ENCODE data around the gene PHGDH. TPM values are rescaled to one million over a fixed set of nuclear protein-coding genes. Genes with fewer than 3 reads are reported as not detected.

The PHGDH gene
- total and polyA plus RNA-seq, 2 of the 13 experiments (the other 11 are each of a cell fraction or from before 2014, with no cell fraction given): 95.8 to 133 TPM

GRCh38 chr1:119729044-119729443 lies 17.3 kb downstream of the PHGDH start (continued):
- no peak for TF ChIP-seq DZIP1 (CRISPR knock-in tag; IDR thresholded peaks at IDR 0.05)
- no peak for TF ChIP-seq FOXA1 (IDR thresholded peaks at IDR 0.05)
- TF ChIP-seq FOXA1 (CRISPR knock-in tag; IDR thresholded peaks at IDR 0.05): peak; percentile 46; the same call in 1 of the 2 replicates
- peak; percentile 65; the same call in 1 of the 2 replicates for TF ChIP-seq HMG20A (CRISPR knock-in tag; IDR thresholded peaks at IDR 0.05; ENCODE audit: borderline replicate concordance)
- 0 out of 2 replicates have a peak, but pooled peaks have one; percentile 19 for TF ChIP-seq TRIM24 (CRISPR knock-in tag; IDR thresholded peaks at IDR 0.05)
- no peak for TF ChIP-seq TCF12 (IDR thresholded peaks at IDR 0.05)
- TF ChIP-seq TCF12 (CRISPR knock-in tag; IDR thresholded peaks at IDR 0.05): 0 out of 2 replicates have a peak, but pooled peaks have one; percentile 50
- 0 out of 2 replicates have a peak, but pooled peaks have one; percentile 48 for TF ChIP-seq KDM1A (CRISPR knock-in tag; IDR thresholded peaks at IDR 0.05)
- TF ChIP-seq DNMT3B (CRISPR knock-in tag; conservative IDR thresholded peaks at IDR 0.05): no peak
- TF ChIP-seq PAX8 (CRISPR knock-in tag; IDR thresholded peaks at IDR 0.05; ENCODE audit: borderline replicate concordance): no peak
- no peak for TF ChIP-seq ZNF121 (CRISPR knock-in tag; IDR thresholded peaks at IDR 0.05)
- peak; percentile 58; the same call in 1 of the 2 replicates for TF ChIP-seq HOMEZ (CRISPR knock-in tag; IDR thresholded peaks at IDR 0.05; ENCODE audit: low read depth)
- no peak for TF ChIP-seq CCDC6 (CRISPR knock-in tag; IDR thresholded peaks at IDR 0.05)
- peak; percentile 71 for TF ChIP-seq NCOA2 (CRISPR knock-in tag; IDR thresholded peaks at IDR 0.05)
- TF ChIP-seq RCOR2 (CRISPR knock-in tag; IDR thresholded peaks at IDR 0.05): peak; percentile 87
- peak; percentile 84 for TF ChIP-seq NR2C2 (CRISPR knock-in tag; IDR thresholded peaks at IDR 0.05; ENCODE audit: borderline replicate concordance)
- no peak for TF ChIP-seq ZNF747 (CRISPR knock-in tag; IDR thresholded peaks at IDR 0.05; ENCODE audit: borderline replicate concordance)
- TF ChIP-seq ZNF709 (CRISPR knock-in tag; IDR thresholded peaks at IDR 0.05): 0 out of 2 replicates have a peak, but pooled peaks have one; percentile 49
- TF ChIP-seq ZBTB7B (CRISPR knock-in tag; IDR thresholded peaks at IDR 0.05): peak; percentile 50; the same call in 1 of the 2 replicates
- TF ChIP-seq MIXL1 (CRISPR knock-in tag; IDR thresholded peaks at IDR 0.05): peak; percentile 88; the same call in 1 of the 2 replicates
- no peak for TF ChIP-seq ZNF772 (CRISPR knock-in tag; IDR thresholded peaks at IDR 0.05)
- TF ChIP-seq SOX13 (IDR thresholded peaks at IDR 0.05): no peak
- TF ChIP-seq SOX13 (CRISPR knock-in tag; conservative IDR thresholded peaks at IDR 0.05 in 1 of 2, IDR thresholded peaks at IDR 0.05 in 1 of 2): peak in 1 of 2 experiments; percentile 59; a peak in 2 of 4 replicates
- TF ChIP-seq SIN3A (IDR thresholded peaks at IDR 0.05; ENCODE audit: borderline replicate concordance, low read depth, low read length): 0 out of 2 replicates have a peak, but pooled peaks have one; percentile 26
- TF ChIP-seq PPARG (CRISPR knock-in tag; conservative IDR thresholded peaks at IDR 0.05): peak; percentile 94
- no peak for TF ChIP-seq IKZF4 (CRISPR knock-in tag; IDR thresholded peaks at IDR 0.05; ENCODE audit: borderline replicate concordance, low read depth, not compliant biosample characterization)
- peak; percentile 64 for TF ChIP-seq ZEB1 (IDR thresholded peaks at IDR 0.05; ENCODE audit: insufficient replicate concordance, low read depth)
- 0 out of 2 replicates have a peak, but pooled peaks have one; percentile 4 for TF ChIP-seq HIC2 (CRISPR knock-in tag; IDR thresholded peaks at IDR 0.05; ENCODE audit: low read depth)

Measured in HepG2 (cell line).